NT2/D1 (cell line): ENCODE measurements around the gene RYK.

Source experiments
- SUZ12 ChIP-seq: IDR thresholded peaks from 2 replicates; pipeline ENCODE4 v1.6.1; 2011; ENCODE audit not compliant: insufficient read length, insufficient read depth; ENCODE audit errors: extremely low read depth
- YY1 ChIP-seq: IDR thresholded peaks from 2 replicates; pipeline ENCODE4 v1.6.1; 2011; ENCODE audit not compliant: insufficient read length, insufficient read depth
- ZNF274 ChIP-seq: IDR thresholded peaks from 2 replicates; pipeline ENCODE4 v1.6.1; 2011; ENCODE audit warnings: mild to moderate bottlenecking, low read depth, low read length

GRCh38 chr3:134179508-134179907 is 71.2 kb downstream of the RYK start:
- no peak for TF ChIP-seq SUZ12
- TF ChIP-seq YY1, result no peak
- TF ChIP-seq ZNF274, result no peak
